HG03378 (cell line): ENCODE measurements around the gene MGAT3.

Experiments used
- ATAC-seq: cut with Tn5 transposase; IDR thresholded peaks from one replicate; pipeline ENCODE4 v1.9.1; 2021; ENCODE audit warnings: mild to moderate bottlenecking, moderate library complexity; ENCODE audit not compliant: unreplicated experiment

The MGAT3 gene

GRCh38 chr22:39449708-39450107, 7.1 kb upstream of the MGAT3 start:
- ATAC-seq: no peak

GRCh38 chr22:39450258-39450955, 6.4 kb upstream of the MGAT3 start:
- no peak for ATAC-seq

GRCh38 chr22:39452740-39453040, 4.1 kb upstream of the MGAT3 start:
- no peak for ATAC-seq

- no peak for ATAC-seq
These were observed 2.9 kb upstream of the MGAT3 start for GRCh38 chr22:39453765-39454378.

- no peak for ATAC-seq
These were observed 2.4 kb upstream of the MGAT3 start for GRCh38 chr22:39454385-39454871.

- ATAC-seq: no peak
These were observed 365 bp downstream of the MGAT3 start for GRCh38 chr22:39457198-39457555.

GRCh38 chr22:39457556-39458443, 988 bp downstream of the MGAT3 start:
- ATAC-seq: no peak

GRCh38 chr22:39458444-39459083, 1.8 kb downstream of the MGAT3 start:
- no peak for ATAC-seq

GRCh38 chr22:39459681-39460080, 2.9 kb downstream of the MGAT3 start:
- no peak for ATAC-seq

GRCh38 chr22:39462443-39463221, 5.8 kb downstream of the MGAT3 start:
- no peak for ATAC-seq

- ATAC-seq: no peak
These were observed 6.5 kb downstream of the MGAT3 start for GRCh38 chr22:39463277-39463676.

- no peak for ATAC-seq
These were observed 7.1 kb downstream of the MGAT3 start for GRCh38 chr22:39463931-39464390.

- ATAC-seq: no peak
These were observed 9.6 kb downstream of the MGAT3 start for GRCh38 chr22:39466228-39467006.

GRCh38 chr22:39467390-39467895, 10.6 kb downstream of the MGAT3 start:
- ATAC-seq: no peak

- no peak for ATAC-seq
These were observed 11.9 kb downstream of the MGAT3 start for GRCh38 chr22:39468487-39469325.

GRCh38 chr22:39469326-39469680, 12.5 kb downstream of the MGAT3 start:
- ATAC-seq: no peak

GRCh38 chr22:39469681-39470450, 13.1 kb downstream of the MGAT3 start:
- ATAC-seq: no peak
